Hepatocyte (in vitro differentiated cells): Measurements from ENCODE around the gene SIPA1L2. TPM values are rescaled to one million over a fixed set of nuclear protein-coding genes. Genes with fewer than 3 reads are reported as not detected.

Source experiments
- DNase-seq: peaks from one replicate; pipeline ENCODE4 v3.0.0-alpha.2; 2016; ENCODE audit warnings: low spot score
- H2AFZ ChIP-seq: fragments of 200-600 bp; sonication (generic); 2 replicates; pipeline ENCODE4 v1.6.0; 2016; ENCODE audit warnings: antibody characterized with exemption, mild to moderate bottlenecking
- H3K27ac ChIP-seq: fragments of 200-600 bp; sonication (generic); 2 replicates; pipeline ENCODE4 v1.5.1; 2016; ENCODE audit warnings: mild to moderate bottlenecking
- H3K27me3 ChIP-seq: fragments of 200-600 bp; sonication (generic); 2 replicates; pipeline ENCODE4 v1.6.1; 2016
- H3K36me3 ChIP-seq: fragments of 200-600 bp; sonication (generic); replicated peaks from 2 replicates; pipeline ENCODE4 v1.5.1; 2016; ENCODE audit warnings: low read depth; ENCODE audit not compliant: insufficient read depth
- H3K4me1 ChIP-seq: fragments of 200-600 bp; sonication (generic); 2 replicates; pipeline ENCODE4 v1.5.1; 2016; ENCODE audit warnings: mild to moderate bottlenecking, moderate library complexity; ENCODE audit not compliant: insufficient read depth
- H3K4me2 ChIP-seq: fragments of 200-600 bp; sonication (generic); 2 replicates; pipeline ENCODE4 v1.6.0; 2016
- H3K4me3 ChIP-seq: fragments of 200-600 bp; sonication (generic); 2 replicates; pipeline ENCODE4 v1.5.1; 2016; ENCODE audit warnings: mild to moderate bottlenecking
- H3K79me2 ChIP-seq: fragments of 200-600 bp; sonication (generic); 2 replicates; pipeline ENCODE4 v1.6.0; 2017; ENCODE audit warnings: mild to moderate bottlenecking
- H3K9me2 ChIP-seq: fragments of 200-600 bp; sonication (generic); replicated peaks from 2 replicates; pipeline ENCODE4 v1.6.0; 2017; ENCODE audit warnings: mild to moderate bottlenecking; ENCODE audit not compliant: insufficient read depth
- H3K9me3 ChIP-seq: fragments of 200-600 bp; sonication (generic); 2 replicates; pipeline ENCODE4 v1.5.1; 2016; ENCODE audit warnings: low read depth, mild to moderate bottlenecking
- H4K20me1 ChIP-seq: fragments of 200-600 bp; sonication (generic); 2 replicates; pipeline ENCODE4 v1.6.0; 2016; ENCODE audit warnings: mild to moderate bottlenecking; ENCODE audit not compliant: insufficient read depth, poor library complexity, severe bottlenecking
- CTCF ChIP-seq: fragments of 200-600 bp; sonication (generic); IDR thresholded peaks from 2 replicates; pipeline ENCODE4 v1.5.1; 2016; ENCODE audit warnings: antibody characterized with exemption, mild to moderate bottlenecking; ENCODE audit not compliant: poor library complexity
- EZH2 ChIP-seq: fragments of 200-600 bp; sonication (generic); IDR thresholded peaks from 2 replicates; pipeline ENCODE4 v1.6.1; 2016; ENCODE audit warnings: antibody characterized with exemption, mild to moderate bottlenecking, borderline replicate concordance
- EZH2phosphoT487 ChIP-seq: fragments of 200-600 bp; sonication (generic); IDR thresholded peaks from one replicate; pipeline ENCODE4 v1.6.1; 2018; ENCODE audit warnings: antibody characterized with exemption, mild to moderate bottlenecking, low read depth, moderate library complexity; ENCODE audit not compliant: unreplicated experiment, severe bottlenecking
- WGBS: methylation state at CpG from one replicate; pipeline ENCODE4 v1.1.6; 2016; ENCODE audit warnings: low lambda C conversion rate; ENCODE audit errors: missing lambda C conversion rate; 5-methylcytosine and 5-hydroxymethylcytosine counted together
- polyA plus RNA-seq: library from polyadenylated mRNA; unstranded; fragments of >200 nt; fragmentation: Nextera tagmentation; extraction: Ambion mirVana; gene quantifications from 2 replicates; pipeline ENCODE4 v1.2.1, GENCODE V29; 2016
- total RNA-seq: library from RNA; depleted of rRNA; stranded (reverse); fragments of >200 nt; gene quantifications from 2 replicates; pipeline ENCODE4 v1.2.3, GENCODE V29; 2014

The SIPA1L2 gene
- total and polyA plus RNA-seq, 2 experiments from 2014 or later = 21.6 to 50.1 TPM

- Histone ChIP-seq H3K27ac (no peak overlapping the region), H3K4me3 (no peak overlapping the region), H3K9me3 (no peaks in the 10 kb centered on the region), H3K4me2 (no peak overlapping the region), H2AFZ (no peak overlapping the region), H3K27me3 (no peaks in the 10 kb centered on the region), H3K36me3 (no peaks in the 10 kb centered on the region), H3K9me2 (no peaks in the 10 kb centered on the region), H4K20me1 (no peaks in the 10 kb centered on the region), H3K4me1 (no peaks in the 10 kb centered on the region), H3K79me2 (no peaks in the 10 kb centered on the region)
- DNase-seq = no peak
- TF ChIP-seq CTCF = no peak
- TF ChIP-seq EZH2phosphoT487 = no peak
- TF ChIP-seq EZH2 = no peak
Measured at GRCh38 chr1:232643251-232643650, 13.3 kb upstream of the SIPA1L2 start.

GRCh38 chr1:232641507-232641906 is 11.6 kb upstream of the SIPA1L2 start:
- Histone ChIP-seq H3K9me2 (no peaks in the 10 kb centered on the region), H3K9me3 (no peaks in the 10 kb centered on the region), H3K4me2 (no peak overlapping the region), H4K20me1 (no peaks in the 10 kb centered on the region), H3K79me2 (no peaks in the 10 kb centered on the region), H3K4me3 (no peak overlapping the region), H3K36me3 (no peaks in the 10 kb centered on the region), H3K27ac (no peak overlapping the region), H3K27me3 (no peaks in the 10 kb centered on the region), H3K4me1 (no peaks in the 10 kb centered on the region), H2AFZ (no peak overlapping the region)
- no peak for DNase-seq
- WGBS = 80% methylated on average over 6 of the region's 6 CpGs
- TF ChIP-seq EZH2 (no peak), CTCF (no peak), EZH2phosphoT487 (no peak)

GRCh38 chr1:232636799-232637198 is 6.9 kb upstream of the SIPA1L2 start:
- H4K20me1 ChIP-seq = no peaks in the 10 kb centered on the region
- H3K4me1 ChIP-seq = peaks cover 12% of the 10 kb centered on the region
- H3K4me2 ChIP-seq = no peak overlapping the region
- no peaks in the 10 kb centered on the region for H3K36me3 ChIP-seq
- TF ChIP-seq CTCF = no peak
- no peak overlapping the region for H2AFZ ChIP-seq
- DNase-seq = no peak
- H3K27me3 ChIP-seq = no peaks in the 10 kb centered on the region
- WGBS = 87% methylated on average over 2 of the region's 2 CpGs
- no peak overlapping the region for H3K4me3 ChIP-seq
- H3K27ac ChIP-seq = no peak overlapping the region
- H3K9me2 ChIP-seq = no peaks in the 10 kb centered on the region
- H3K9me3 ChIP-seq = no peaks in the 10 kb centered on the region
- no peaks in the 10 kb centered on the region for H3K79me2 ChIP-seq

- WGBS = 7% methylated on average over 3 of the region's 3 CpGs
- TF ChIP-seq EZH2 (no peak), CTCF (peak; percentile 80)
- Histone ChIP-seq H3K4me3 (no peak overlapping the region), H3K79me2 (no peaks in the 10 kb centered on the region), H3K27ac (no peak overlapping the region), H3K4me1 (peaks cover 12% of the 10 kb centered on the region), H3K9me3 (no peaks in the 10 kb centered on the region), H3K4me2 (no peak overlapping the region), H3K36me3 (no peaks in the 10 kb centered on the region), H4K20me1 (no peaks in the 10 kb centered on the region), H2AFZ (no peak overlapping the region), H3K27me3 (no peaks in the 10 kb centered on the region), H3K9me2 (no peaks in the 10 kb centered on the region)
- DNase-seq = peak; percentile 72
Measured at GRCh38 chr1:232635778-232636356, 5.9 kb upstream of the SIPA1L2 start.
